H1 (cell line): ENCODE results near the gene FGF12. TPM values are rescaled to one million over a fixed set of nuclear protein-coding genes. Genes with fewer than 3 reads are reported as not detected.

Experiments used
- CHD1 ChIP-seq: IDR thresholded peaks from 2 replicates; pipeline ENCODE4 v1.6.1; 2012; ENCODE audit warnings: low read depth, low read length, improper control_type of control experiment
- EP300 ChIP-seq, 2 experiments: IDR thresholded peaks; 1 replicate in 1 of 2; 2 replicates in 1 of 2; pipeline ENCODE4 v1.6.1; 2011 to 2012; ENCODE audit warnings: low read depth in 2 of 2, low read length in 2 of 2, mild to moderate bottlenecking in 2 of 2, borderline replicate concordance in 1 of 2, inconsistent platforms in 1 of 2, moderate library complexity in 1 of 2
- JUND ChIP-seq: IDR thresholded peaks from 2 replicates; pipeline ENCODE4 v1.6.1; 2011; ENCODE audit warnings: mild to moderate bottlenecking, improper control_type of control experiment, low read length
- MAFK ChIP-seq: IDR thresholded peaks from 2 replicates; pipeline ENCODE4 v1.6.1; 2012; ENCODE audit warnings: low read depth, mild to moderate bottlenecking, improper control_type of control experiment, low read length
- NANOG ChIP-seq: IDR thresholded peaks from 2 replicates; pipeline ENCODE4 v1.6.1; 2011; ENCODE audit warnings: low read length, low read depth, mild to moderate bottlenecking, inconsistent platforms; ENCODE audit not compliant: insufficient read depth, poor library complexity, severe bottlenecking
- RAD21 ChIP-seq, 2 experiments: IDR thresholded peaks in 1 of 2; conservative IDR thresholded peaks in 1 of 2; 2 replicates each; pipeline ENCODE4 v1.6.1; 2011; ENCODE audit warnings: low read depth in 2 of 2, low read length in 2 of 2, improper control_type of control experiment in 1 of 2, inconsistent platforms in 1 of 2, mild to moderate bottlenecking in 1 of 2, moderate library complexity in 1 of 2
- SIRT6 ChIP-seq: IDR thresholded peaks from one replicate; pipeline ENCODE4 v1.7.1; 2012; ENCODE audit warnings: low read length, inconsistent platforms
- SP4 ChIP-seq: IDR thresholded peaks from 2 replicates; pipeline ENCODE4 v1.6.1; 2012; ENCODE audit warnings: low read length, inconsistent platforms
- TCF12 ChIP-seq: IDR thresholded peaks from 2 replicates; pipeline ENCODE4 v1.6.1; 2011; ENCODE audit warnings: low read depth, mild to moderate bottlenecking, low read length
- USF2 ChIP-seq: IDR thresholded peaks from 2 replicates; pipeline ENCODE4 v1.6.1; 2011; ENCODE audit warnings: low read length, improper control_type of control experiment
- polyA plus RNA-seq, 7 experiments: library from polyadenylated mRNA; depleted of rRNA in 3 of 7; stranded (reverse) in 5 of 7; unstranded in 2 of 7; fragments of >200 nt in 5 of 7; fragments of 200-250 nt in 2 of 7; gene quantifications; 1 replicate in 5 of 7; 2 replicates in 1 of 7; 4 replicates in 1 of 7; pipeline versions ENCODE4 v1.2.1 to v1.2.3, GENCODE V29; 2011 to 2013; ENCODE audit warnings: missing spikeins in 2 of 7, mixed read lengths in 2 of 7
- total RNA-seq: library from RNA; stranded (reverse); fragmentation: NEBNext Ultra II Directional; extraction: Animal tissue kit (Norgen Biotek cat#: 25700); gene quantifications from 2 replicates; pipeline ENCODE4 v1.2.1, GENCODE V29; 2021
- TF ChIP-seq, protein P1 (sequence below): IDR thresholded peaks from 2 replicates; pipeline ENCODE4 v1.6.1; 2012; ENCODE audit warnings: low read length, inconsistent platforms

Gene FGF12
- total and polyA plus RNA-seq, 2 of the 8 experiments (the other 6 are each of a cell fraction or from before 2014, with no cell fraction given) = 4.1 to 16.6 TPM

- TF ChIP-seq, protein P1, sequence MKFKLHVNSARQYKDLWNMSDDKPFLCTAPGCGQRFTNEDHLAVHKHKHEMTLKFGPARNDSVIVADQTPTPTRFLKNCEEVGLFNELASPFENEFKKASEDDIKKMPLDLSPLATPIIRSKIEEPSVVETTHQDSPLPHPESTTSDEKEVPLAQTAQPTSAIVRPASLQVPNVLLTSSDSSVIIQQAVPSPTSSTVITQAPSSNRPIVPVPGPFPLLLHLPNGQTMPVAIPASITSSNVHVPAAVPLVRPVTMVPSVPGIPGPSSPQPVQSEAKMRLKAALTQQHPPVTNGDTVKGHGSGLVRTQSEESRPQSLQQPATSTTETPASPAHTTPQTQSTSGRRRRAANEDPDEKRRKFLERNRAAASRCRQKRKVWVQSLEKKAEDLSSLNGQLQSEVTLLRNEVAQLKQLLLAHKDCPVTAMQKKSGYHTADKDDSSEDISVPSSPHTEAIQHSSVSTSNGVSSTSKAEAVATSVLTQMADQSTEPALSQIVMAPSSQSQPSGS = no peak
- no peak for TF ChIP-seq JUND
- no peak for TF ChIP-seq RAD21 (IDR thresholded peaks at IDR 0.05 in 1 of 2, conservative IDR thresholded peaks at IDR 0.05 in 1 of 2; ENCODE audit: low read depth in 2 of 2, low read length in 2 of 2)
- TF ChIP-seq SP4 = no peak
- no peak for TF ChIP-seq CHD1
- TF ChIP-seq TCF12 = no peak
- TF ChIP-seq USF2 = no peak
- TF ChIP-seq EP300 (IDR thresholded peaks at IDR 0.05; ENCODE audit: borderline replicate concordance in 1 of 2, low read depth in 2 of 2, low read length in 2 of 2) = no peak
- no peak for TF ChIP-seq MAFK
- no peak for TF ChIP-seq NANOG
- TF ChIP-seq SIRT6 = no peak
Measured at GRCh38 chr3:192621909-192622308, 105.4 kb downstream of the FGF12 start (continued).
